ENCODE results near the gene SDHA.
"Not testable (repeated sequence)": the region's sequence is repeated elsewhere in the genome, so short reads cannot be mapped to it uniquely, and the experiment has no call there.

The SDHA gene

GRCh38 chr5:203246-203930 is 14.7 kb upstream of the SDHA start:
- H3K9me3 ChIP-seq (ENCODE audit: control insufficient read depth, insufficient read depth, low read length) = no peaks in the 10 kb centered on the region
- H3K27me3 ChIP-seq (ENCODE audit: control insufficient read depth, insufficient read depth, low read length) = no peaks in the 10 kb centered on the region
- H3K36me3 ChIP-seq (ENCODE audit: control insufficient read depth, insufficient read depth, low read length) = peaks cover 16% of the 10 kb centered on the region
- no peaks in the 10 kb centered on the region for H3K4me1 ChIP-seq (ENCODE audit: control insufficient read depth, insufficient read depth, low read length)
- no peak overlapping the region for H3K4me3 ChIP-seq (ENCODE audit: low read depth, low read length)
- no peak overlapping the region for H3K9ac ChIP-seq (ENCODE audit: low read depth, low read length)

GRCh38 chr5:204001-204400 is 14.1 kb upstream of the SDHA start:
- Histone ChIP-seq H3K27me3 (ENCODE audit: control insufficient read depth, insufficient read depth, low read length) (no peaks in the 10 kb centered on the region), H3K9ac (ENCODE audit: low read depth, low read length) (no peak overlapping the region), H3K4me1 (ENCODE audit: control insufficient read depth, insufficient read depth, low read length) (no peaks in the 10 kb centered on the region), H3K4me3 (ENCODE audit: low read depth, low read length) (no peak overlapping the region), H3K36me3 (ENCODE audit: control insufficient read depth, insufficient read depth, low read length) (peaks cover 16% of the 10 kb centered on the region), H3K9me3 (ENCODE audit: control insufficient read depth, insufficient read depth, low read length) (no peaks in the 10 kb centered on the region)

- no peaks in the 10 kb centered on the region for H3K4me1 ChIP-seq (ENCODE audit: control insufficient read depth, insufficient read depth, low read length)
- no peaks in the 10 kb centered on the region for H3K9me3 ChIP-seq (ENCODE audit: control insufficient read depth, insufficient read depth, low read length)
- no peak overlapping the region for H3K4me3 ChIP-seq (ENCODE audit: low read depth, low read length)
- peaks cover 14% of the 10 kb centered on the region for H3K36me3 ChIP-seq (ENCODE audit: control insufficient read depth, insufficient read depth, low read length)
- no peak overlapping the region for H3K9ac ChIP-seq (ENCODE audit: low read depth, low read length)
- no peaks in the 10 kb centered on the region for H3K27me3 ChIP-seq (ENCODE audit: control insufficient read depth, insufficient read depth, low read length)
Measured at GRCh38 chr5:204462-204861, 13.7 kb upstream of the SDHA start.

GRCh38 chr5:204966-205670 is 13.0 kb upstream of the SDHA start:
- no peak overlapping the region for H3K4me3 ChIP-seq (ENCODE audit: low read depth, low read length)

GRCh38 chr5:206406-206805 is 11.7 kb upstream of the SDHA start:
- Histone ChIP-seq H3K9ac (ENCODE audit: low read depth, low read length) (no peak overlapping the region), H3K36me3 (ENCODE audit: control insufficient read depth, insufficient read depth, low read length) (peaks cover 14% of the 10 kb centered on the region)

More at GRCh38 chr5:204966-205670, 13.0 kb upstream of the SDHA start:
- no peaks in the 10 kb centered on the region for H3K9me3 ChIP-seq (ENCODE audit: control insufficient read depth, insufficient read depth, low read length)
- no peak overlapping the region for H3K9ac ChIP-seq (ENCODE audit: low read depth, low read length)
- H3K36me3 ChIP-seq (ENCODE audit: control insufficient read depth, insufficient read depth, low read length) = peaks cover 14% of the 10 kb centered on the region
- no peaks in the 10 kb centered on the region for H3K27me3 ChIP-seq (ENCODE audit: control insufficient read depth, insufficient read depth, low read length)
- no peaks in the 10 kb centered on the region for H3K4me1 ChIP-seq (ENCODE audit: control insufficient read depth, insufficient read depth, low read length)

GRCh38 chr5:206927-207536 is 11.1 kb upstream of the SDHA start:
- Histone ChIP-seq H3K9me3 (ENCODE audit: control insufficient read depth, insufficient read depth, low read length) (no peaks in the 10 kb centered on the region), H3K4me3 (ENCODE audit: low read depth, low read length) (no peak overlapping the region), H3K4me1 (ENCODE audit: control insufficient read depth, insufficient read depth, low read length) (no peaks in the 10 kb centered on the region), H3K27me3 (ENCODE audit: control insufficient read depth, insufficient read depth, low read length) (no peaks in the 10 kb centered on the region), H3K9ac (ENCODE audit: low read depth, low read length) (no peak overlapping the region), H3K36me3 (ENCODE audit: control insufficient read depth, insufficient read depth, low read length) (peaks cover 14% of the 10 kb centered on the region)

More at GRCh38 chr5:206406-206805, 11.7 kb upstream of the SDHA start:
- Histone ChIP-seq H3K4me1 (ENCODE audit: control insufficient read depth, insufficient read depth, low read length) (no peaks in the 10 kb centered on the region), H3K4me3 (ENCODE audit: low read depth, low read length) (no peak overlapping the region), H3K27me3 (ENCODE audit: control insufficient read depth, insufficient read depth, low read length) (no peaks in the 10 kb centered on the region), H3K9me3 (ENCODE audit: control insufficient read depth, insufficient read depth, low read length) (no peaks in the 10 kb centered on the region)

GRCh38 chr5:207599-207998 is 10.5 kb upstream of the SDHA start:
- H3K36me3 ChIP-seq (ENCODE audit: control insufficient read depth, insufficient read depth, low read length) = peaks cover 14% of the 10 kb centered on the region
- H3K4me1 ChIP-seq (ENCODE audit: control insufficient read depth, insufficient read depth, low read length) = no peaks in the 10 kb centered on the region
- H3K4me3 ChIP-seq (ENCODE audit: low read depth, low read length) = no peak overlapping the region
- no peaks in the 10 kb centered on the region for H3K9me3 ChIP-seq (ENCODE audit: control insufficient read depth, insufficient read depth, low read length)
- H3K27me3 ChIP-seq (ENCODE audit: control insufficient read depth, insufficient read depth, low read length) = no peaks in the 10 kb centered on the region
- peak overlapping the region; percentile 37 for H3K9ac ChIP-seq (ENCODE audit: low read depth, low read length)

GRCh38 chr5:208449-209114 is 9.5 kb upstream of the SDHA start:
- Histone ChIP-seq H3K4me1 (ENCODE audit: control insufficient read depth, insufficient read depth, low read length) (no peaks in the 10 kb centered on the region), H3K4me3 (ENCODE audit: low read depth, low read length) (no peak overlapping the region), H3K9me3 (ENCODE audit: control insufficient read depth, insufficient read depth, low read length) (no peaks in the 10 kb centered on the region), H3K9ac (ENCODE audit: low read depth, low read length) (no peak overlapping the region), H3K36me3 (ENCODE audit: control insufficient read depth, insufficient read depth, low read length) (peaks cover 10% of the 10 kb centered on the region), H3K27me3 (ENCODE audit: control insufficient read depth, insufficient read depth, low read length) (no peaks in the 10 kb centered on the region)

- Histone ChIP-seq H3K4me1 (ENCODE audit: control insufficient read depth, insufficient read depth, low read length) (no peaks in the 10 kb centered on the region), H3K36me3 (ENCODE audit: control insufficient read depth, insufficient read depth, low read length) (no peaks in the 10 kb centered on the region), H3K9me3 (ENCODE audit: control insufficient read depth, insufficient read depth, low read length) (no peaks in the 10 kb centered on the region), H3K4me3 (ENCODE audit: low read depth, low read length) (no peak overlapping the region), H3K27me3 (ENCODE audit: control insufficient read depth, insufficient read depth, low read length) (no peaks in the 10 kb centered on the region), H3K9ac (ENCODE audit: low read depth, low read length) (no peak overlapping the region)
Measured at GRCh38 chr5:213803-214395, 4.2 kb upstream of the SDHA start.

GRCh38 chr5:215256-215655 is 2.9 kb upstream of the SDHA start:
- not testable (repeated sequence) for H3K9me3 ChIP-seq (ENCODE audit: control insufficient read depth, insufficient read depth, low read length); H3K4me3 ChIP-seq (ENCODE audit: low read depth, low read length); H3K9ac ChIP-seq (ENCODE audit: low read depth, low read length); H3K27me3 ChIP-seq (ENCODE audit: control insufficient read depth, insufficient read depth, low read length); H3K36me3 ChIP-seq (ENCODE audit: control insufficient read depth, insufficient read depth, low read length); H3K4me1 ChIP-seq (ENCODE audit: control insufficient read depth, insufficient read depth, low read length)

- not testable (repeated sequence) for H3K4me3 ChIP-seq (ENCODE audit: low read depth, low read length); H3K36me3 ChIP-seq (ENCODE audit: control insufficient read depth, insufficient read depth, low read length); H3K27me3 ChIP-seq (ENCODE audit: control insufficient read depth, insufficient read depth, low read length); H3K9me3 ChIP-seq (ENCODE audit: control insufficient read depth, insufficient read depth, low read length); H3K4me1 ChIP-seq (ENCODE audit: control insufficient read depth, insufficient read depth, low read length); H3K9ac ChIP-seq (ENCODE audit: low read depth, low read length)
Measured at GRCh38 chr5:216076-216475, 2.0 kb upstream of the SDHA start.
